GM19395 (cell line): ENCODE measurements around the gene CLCN3.
"Not testable (repeated sequence)": the region's sequence is repeated elsewhere in the genome, so short reads cannot be mapped to it uniquely, and the experiment has no call there.

Source experiments
- ATAC-seq: cut with Tn5 transposase; IDR thresholded peaks from one replicate; pipeline ENCODE4 v1.9.1; 2021; ENCODE audit warnings: mild to moderate bottlenecking, moderate library complexity; ENCODE audit not compliant: unreplicated experiment

CLCN3 gene

DNA sequence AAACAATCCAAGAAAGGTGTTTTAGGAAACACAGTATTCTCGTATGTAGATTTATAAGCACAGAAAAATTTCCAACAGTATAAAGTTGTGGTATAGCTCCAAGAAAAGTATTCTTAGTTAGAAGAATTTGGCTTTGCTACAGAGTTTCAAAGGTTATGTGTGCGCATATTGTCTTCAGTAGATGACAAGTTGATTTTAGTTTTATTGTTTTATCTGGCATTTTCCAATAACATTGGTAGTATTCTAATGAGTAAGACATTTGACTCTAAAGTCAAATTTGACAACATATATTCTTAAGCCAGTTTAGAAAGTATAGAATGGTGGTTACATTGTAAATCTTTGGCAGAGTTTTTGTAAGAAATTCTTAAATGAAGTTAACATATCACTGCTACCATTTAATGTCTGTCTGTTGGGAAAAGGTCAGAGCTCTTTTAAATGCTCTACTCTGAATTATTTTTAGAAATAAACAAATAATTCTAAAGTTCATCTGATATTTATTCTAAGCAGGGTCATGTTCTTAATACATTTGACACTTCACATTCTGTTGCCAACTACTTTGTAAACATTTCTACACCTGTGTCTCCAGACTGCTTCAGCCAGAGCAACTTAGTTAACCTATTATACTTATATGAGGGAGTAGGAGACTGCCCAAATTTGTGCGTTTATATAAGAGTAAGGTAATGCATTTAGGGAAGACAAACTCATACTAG lies 30.0 kb downstream of the CLCN3 start:
- no peak for ATAC-seq

DNA sequence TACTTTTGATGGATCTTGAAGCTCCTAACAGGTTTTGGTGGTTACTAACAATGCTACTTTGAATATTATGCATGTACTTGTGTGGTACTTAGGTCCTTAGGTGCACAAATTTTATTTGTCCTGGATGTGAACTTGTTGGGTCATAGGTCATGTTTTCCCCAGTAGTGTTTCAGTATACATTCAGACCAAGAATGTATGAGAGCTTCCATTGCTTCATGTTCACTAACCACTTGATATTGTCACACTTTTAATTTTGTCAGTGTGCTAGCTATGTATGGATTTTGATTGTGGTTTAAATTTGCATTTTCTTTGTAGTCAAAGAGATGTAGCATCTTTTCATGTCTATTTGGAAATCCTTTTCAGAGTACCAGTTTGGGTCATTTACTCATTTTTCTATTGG lies 32.2 kb downstream of the CLCN3 start:
- no peak for ATAC-seq

DNA sequence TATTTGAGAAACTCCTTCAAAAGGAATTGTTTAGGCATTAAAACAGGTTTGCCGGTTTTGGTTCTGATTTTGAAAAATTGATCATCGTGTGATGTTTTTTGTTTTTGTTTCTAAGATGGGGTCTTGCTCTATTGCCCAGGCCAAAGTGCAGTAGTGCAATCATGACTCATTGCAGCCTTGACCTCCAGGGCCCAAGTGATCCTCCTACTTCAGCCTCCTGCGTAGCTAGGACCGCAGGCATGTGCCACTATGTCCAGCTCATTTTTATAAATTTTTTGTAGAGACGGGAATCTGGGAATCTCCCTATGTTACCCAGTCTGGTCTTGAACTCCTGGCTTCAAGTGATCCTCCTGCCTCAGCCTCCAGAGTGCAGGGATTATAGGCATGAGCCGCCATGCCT lies 35.0 kb downstream of the CLCN3 start:
- no peak for ATAC-seq

DNA sequence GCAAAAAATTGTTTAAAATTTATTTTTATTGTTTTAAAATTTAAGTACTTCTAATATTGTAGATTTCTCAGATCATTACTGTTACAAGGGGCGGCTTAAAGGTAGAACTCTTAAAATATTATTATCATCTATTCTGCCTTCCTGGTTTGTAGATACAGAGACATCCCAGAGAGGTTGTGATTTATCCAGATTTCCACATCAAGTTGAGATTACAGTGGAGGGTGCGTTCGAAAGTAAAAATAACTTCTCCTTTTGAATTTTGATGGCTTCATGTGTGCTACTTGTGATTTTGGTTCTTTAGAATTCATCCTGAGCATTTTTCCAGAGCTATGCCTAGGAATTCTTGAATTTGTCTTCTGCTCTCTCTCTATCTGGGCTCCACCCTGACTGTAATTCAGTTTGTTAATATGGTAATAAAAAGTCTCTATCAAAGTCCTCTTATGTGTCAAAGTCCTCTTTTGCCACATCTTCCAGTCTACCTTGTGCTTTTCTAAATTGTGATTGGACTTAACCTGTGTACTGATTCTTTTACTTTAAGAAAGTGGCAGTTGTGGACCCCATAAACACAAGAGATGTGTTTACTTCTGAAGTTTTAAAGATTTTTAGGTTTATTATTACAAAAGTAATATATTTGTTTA lies 37.2 kb downstream of the CLCN3 start:
- ATAC-seq = no peak

DNA sequence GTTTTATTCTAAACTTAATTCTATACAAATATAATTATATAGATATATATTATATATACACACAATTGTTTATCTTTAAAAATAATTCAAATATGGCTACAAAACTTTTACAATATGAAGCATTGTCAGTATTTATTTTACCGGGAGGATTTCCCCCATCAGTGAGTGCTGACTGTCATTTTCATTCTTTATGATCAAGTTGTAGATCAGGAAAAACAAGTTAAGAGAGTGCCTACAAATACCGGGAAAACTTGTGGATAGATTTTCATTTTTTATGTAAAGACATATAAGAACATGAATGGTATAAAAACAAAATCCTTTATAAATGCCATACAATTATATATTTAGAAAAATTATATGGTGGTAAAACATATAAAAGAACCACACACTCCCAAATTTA lies 37.8 kb downstream of the CLCN3 start:
- no peak for ATAC-seq

DNA sequence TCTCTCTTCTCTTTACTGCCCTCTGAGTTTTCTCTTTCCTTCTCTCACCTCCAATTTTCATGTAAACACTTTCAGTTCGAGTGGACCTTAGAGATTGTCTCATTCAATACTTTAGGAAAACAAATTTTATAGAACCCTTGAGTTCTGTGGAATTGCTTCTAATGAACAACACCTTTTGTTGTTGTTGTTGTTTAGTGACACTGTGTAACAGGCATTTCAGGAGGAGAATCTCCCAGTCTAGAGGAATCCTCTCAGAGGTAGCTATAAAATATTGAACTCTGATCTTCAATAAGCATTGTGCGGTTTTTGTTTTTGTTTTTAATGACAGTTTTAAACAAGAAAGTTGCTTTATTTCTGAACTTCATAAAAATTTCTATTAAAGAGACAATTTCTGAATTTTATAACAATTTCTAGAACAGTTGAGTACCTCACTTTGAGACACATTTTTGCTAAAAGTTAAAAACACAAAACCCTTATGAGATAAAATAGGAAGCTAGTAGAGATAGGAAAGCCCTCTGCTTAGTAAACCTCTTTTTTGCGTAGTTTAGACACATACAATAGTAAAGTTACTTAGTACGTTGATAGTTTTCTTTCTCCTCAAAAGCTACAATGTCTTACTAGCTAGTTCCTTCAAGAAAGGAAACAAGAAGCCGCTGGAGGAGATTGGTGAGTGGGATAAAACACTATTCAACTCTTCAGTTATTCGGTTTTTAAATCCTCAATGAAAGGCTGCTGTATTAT lies 38.8 kb downstream of the CLCN3 start:
- no peak for ATAC-seq

DNA sequence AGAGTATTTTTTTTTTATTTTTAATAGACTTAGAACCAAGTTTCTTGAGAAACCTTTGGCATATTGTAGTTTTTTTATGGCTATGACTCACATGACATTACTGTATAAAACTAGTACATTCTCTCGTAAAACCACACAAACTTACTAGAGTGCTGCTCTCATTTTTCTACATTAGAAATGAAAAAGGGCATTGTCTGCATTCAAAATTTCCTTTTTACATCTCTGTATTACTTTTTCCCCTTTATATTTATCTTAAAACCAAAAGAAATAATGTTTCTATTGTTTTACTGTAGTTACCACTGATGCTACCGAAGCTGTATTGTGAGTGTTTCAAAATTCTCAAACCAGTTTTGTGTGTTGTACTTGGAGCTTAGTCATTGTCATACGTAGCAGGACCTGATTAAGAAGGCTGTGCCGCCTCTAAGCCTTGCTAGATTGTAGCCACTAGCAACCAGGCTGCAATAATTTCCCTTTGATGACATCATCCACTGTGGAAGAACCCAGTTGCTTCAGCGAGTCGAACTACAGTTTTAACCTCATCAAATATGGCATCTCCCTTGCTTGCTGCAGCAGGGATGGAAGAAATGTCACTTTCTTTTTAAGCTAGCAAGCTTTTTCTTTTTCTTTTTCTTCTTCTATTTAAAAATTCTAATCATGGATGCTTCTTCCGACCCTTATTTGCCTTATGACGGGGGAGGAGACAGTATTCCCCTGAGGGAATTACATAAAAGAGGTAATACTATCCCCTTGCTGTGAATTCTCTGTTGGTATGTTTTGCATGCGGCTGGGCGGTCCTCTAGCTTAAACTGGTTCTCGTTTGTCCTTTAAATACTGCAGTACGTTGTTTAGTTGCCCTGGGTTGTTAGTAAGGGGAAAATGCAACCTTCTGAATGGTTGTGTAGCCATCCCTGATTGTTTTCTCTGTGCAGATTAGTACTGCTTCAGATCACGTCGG lies 39.6 kb downstream of the CLCN3 start:
- peak; percentile 98 for ATAC-seq

DNA sequence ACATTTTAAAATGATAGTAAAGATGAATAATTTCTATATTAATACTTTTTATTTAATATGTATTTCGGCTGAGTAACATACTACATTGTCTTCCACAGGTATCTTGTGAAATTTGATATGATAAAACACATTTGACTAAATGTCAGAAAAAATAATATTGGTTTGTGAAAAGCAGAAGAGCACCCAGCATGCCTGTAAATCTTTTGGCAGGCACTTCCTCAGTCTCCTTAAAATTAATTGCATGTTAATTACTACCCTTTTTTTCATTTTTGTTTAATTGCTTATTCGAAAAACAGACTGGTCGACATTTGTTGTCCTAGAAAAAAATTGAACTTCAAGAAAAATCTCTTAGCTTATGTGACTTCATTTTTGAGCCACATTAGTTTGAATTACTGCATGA lies 40.6 kb downstream of the CLCN3 start:
- ATAC-seq = no peak

DNA sequence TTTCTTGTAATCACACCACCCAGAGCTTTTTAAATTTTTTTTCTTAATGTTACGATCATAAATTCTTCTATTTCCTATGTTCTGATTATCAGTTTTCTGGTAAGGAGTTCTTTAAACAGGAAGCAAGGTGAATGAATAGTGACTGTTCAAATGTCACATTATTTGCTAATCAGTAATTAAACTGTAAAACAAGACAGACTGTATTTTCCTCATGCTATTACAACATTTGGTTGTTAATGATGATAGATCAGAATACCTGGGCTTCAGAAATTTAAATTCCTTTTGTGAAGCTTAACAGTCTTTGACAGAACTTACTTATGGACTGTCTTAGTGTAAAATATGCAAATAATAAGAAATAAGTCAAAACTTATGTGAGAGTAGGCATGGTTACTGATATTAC lies 41.4 kb downstream of the CLCN3 start:
- ATAC-seq = no peak

DNA sequence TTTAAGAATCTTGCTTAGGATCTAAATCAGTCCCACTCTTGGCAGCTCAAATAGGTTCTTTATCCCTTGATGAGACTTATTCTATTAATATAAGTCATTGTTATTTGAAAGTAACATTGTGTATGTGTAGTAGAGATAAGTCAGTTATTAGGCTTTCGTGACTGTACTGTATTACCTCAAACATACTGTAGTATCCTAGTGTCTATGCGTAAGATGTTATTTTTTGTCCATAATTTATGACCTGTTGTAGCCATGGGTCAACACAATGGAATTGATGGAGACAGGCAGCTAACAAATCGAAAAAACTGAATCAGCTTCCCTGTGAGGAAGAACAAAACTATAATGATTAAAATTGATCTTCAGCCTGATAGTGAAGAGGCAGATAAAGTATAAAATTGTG lies 41.8 kb downstream of the CLCN3 start:
- ATAC-seq = no peak

DNA sequence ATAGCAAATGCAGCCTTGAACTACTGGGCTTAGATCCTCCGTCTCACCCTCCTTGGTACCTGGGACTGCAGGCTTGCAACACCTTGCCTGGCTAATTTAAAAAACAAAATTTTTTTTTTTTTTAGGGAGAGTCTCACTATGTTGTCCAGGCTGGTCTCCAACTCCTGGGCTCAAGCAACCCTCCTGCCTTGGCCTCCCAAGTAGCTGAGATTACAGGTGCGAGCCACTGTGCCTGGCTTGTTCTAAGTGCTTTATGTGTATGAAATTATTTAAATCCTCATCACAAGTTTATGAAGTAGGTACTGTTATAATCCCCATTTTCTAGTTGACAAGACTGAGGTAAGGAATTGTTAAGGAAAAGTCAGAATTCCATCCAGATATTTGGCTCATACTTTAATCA lies 43.0 kb downstream of the CLCN3 start:
- no peak for ATAC-seq

DNA sequence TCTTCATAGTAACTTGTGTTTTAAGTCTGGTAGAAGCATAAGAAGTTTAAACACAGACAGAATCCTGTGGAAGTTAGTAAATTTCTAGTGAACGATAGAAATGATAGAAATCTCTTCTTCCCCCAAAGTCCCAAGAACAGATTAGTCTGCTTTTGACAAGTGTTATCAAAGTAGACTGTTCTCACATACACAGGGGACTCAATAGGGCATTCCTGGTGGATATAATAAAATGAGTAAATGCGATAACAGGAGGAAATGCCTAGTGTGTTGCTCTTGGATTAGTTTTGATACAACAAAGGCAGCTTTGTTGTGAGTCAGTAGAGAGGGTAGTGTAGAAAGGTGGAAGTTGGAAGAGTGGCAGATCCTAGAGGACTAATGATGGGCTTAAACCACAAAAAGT lies 43.5 kb downstream of the CLCN3 start:
- no peak for ATAC-seq

DNA sequence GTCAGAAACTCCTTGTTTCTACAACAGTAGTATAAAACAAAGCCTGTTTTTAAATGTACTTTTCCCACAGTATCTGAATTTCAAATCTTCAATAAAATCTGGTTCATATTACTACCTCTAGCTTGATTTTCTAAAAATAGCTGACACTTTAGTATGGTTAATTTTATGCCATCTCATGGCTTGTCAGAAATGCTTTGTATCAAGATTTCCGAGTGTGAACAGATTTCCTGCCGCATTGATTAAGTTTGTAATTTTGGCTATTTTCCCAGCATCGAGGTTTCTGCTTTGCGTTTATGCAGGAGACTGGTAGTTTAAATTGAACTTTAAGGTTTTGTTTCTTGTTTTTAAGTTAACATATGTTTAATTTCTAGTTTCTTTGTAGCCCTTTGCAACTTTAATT lies 44.2 kb downstream of the CLCN3 start:
- ATAC-seq = no peak

DNA sequence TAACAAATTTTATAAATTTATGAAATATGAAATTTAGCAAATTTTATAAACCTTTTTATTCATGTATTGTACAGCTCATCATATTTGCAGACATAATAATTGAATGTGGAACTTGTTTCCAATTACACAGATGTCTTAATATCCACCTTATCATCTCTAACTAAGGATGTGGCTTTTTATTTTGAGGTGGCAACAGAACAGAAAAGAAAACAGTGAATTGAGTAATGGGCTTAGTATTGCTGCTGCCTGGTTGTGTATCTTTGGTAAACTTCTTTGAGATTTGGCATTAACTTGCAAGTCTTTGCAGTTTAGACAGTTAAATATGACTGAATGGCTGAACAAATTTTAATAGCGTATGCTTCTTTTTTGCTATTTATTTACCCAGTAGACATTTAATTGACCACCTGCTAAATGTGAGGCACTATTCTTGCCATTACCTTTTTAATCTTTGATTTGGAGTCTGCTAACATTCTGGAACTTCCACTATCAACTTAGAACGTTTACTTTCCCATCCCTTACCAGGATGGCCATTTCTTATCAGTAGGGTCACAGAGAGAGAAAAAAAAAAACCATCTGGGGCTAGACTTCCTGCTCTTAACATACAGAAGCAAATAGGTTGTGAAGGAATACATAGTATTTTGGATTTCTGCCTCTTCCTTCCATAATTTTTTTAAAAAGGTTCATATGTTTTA lies 44.8 kb downstream of the CLCN3 start:
- no peak for ATAC-seq

DNA sequence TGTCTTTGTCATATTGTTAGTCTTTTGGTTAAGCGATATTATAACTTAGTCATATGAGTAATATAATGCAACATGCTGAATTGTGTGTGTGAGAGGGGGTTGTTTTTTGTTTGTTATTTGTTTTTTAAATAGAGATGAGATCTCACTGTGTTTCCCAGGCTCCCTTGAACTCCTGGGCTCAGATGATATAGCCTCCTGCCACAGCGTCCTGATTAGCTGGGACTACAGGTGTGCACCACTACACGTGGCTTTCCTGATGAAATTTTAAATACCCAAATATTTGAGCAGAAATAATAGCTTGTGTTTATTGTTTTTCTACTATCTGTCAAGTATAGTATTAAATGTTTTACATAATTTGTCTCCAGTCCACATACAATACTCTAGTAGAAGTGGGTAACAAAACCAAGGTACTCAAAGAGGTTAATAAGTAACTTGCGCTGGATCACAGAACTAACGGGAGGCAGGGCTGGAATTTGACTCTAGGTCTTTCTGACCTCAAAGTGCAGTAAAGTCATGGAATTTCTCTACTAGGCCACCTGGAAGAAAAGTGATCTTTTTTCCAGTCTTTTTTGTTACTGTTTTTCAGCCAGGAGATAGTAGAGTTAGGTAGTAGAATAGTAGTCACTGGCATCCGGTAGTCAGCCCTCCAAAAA lies 47.8 kb downstream of the CLCN3 start:
- ATAC-seq = no peak

DNA sequence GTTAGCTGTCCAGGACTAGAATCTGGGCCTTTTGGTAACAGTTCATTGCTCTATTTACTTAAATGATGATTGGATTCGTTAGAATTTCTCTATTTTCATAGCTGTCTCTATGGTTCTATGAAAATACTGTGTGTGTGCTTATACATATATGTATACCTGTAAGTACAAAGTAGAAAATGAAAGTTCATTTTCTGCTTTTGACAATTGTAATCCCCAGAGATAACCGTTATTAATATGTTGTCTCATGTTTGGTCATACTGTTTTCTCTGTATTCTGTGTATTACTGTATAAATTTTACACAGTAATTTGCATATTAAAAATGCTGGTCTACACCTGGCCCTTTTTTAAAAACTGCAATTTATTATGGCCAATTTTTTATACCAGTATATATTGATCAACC lies 55.4 kb downstream of the CLCN3 start:
- ATAC-seq = peak; percentile 83

DNA sequence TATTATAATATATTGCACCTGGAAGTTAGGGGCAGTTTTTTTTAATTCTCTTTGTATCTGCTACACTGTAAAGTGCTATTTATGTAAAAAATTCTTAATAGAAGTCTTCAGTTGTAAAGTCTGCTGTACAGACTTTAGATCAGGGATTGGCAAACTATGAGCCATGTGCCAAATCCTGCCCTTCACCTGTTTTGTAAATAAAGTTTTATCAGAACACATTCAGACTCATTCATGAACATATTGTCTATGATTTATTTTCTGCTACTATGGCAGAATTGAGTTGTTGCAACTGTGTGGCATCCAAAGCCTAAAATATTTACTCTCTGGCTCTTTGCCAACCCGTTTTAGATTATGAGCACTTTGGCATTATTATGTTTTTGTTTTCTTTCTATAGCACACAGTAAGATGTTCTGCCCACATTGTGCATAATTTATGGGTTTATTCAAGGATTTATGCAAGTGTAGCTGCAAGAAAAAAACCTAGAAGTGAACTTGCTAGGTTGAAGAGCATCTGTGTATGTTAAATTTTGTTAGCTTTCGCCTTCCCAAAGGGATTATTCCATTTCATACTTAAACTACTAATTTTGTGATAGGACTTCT lies 56.9 kb downstream of the CLCN3 start:
- no peak for ATAC-seq

DNA sequence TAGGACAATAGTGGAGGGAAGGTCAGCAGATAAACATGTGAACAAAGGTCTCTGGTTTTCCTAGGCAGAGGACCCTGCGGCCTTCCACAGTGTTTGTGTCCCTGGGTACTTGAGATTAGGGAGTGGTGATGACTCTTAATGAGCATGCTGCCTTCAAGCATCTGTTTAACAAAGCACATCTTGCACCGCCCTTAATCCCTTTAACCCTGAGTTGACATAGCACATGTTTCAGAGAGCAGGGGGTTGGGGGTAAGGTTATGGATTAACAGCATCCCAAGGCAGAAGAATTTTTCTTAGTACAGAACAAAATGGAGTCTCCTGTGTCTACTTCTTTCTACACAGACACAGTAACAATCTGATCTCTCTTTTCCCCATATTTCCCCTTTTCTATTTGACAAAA lies 58.1 kb downstream of the CLCN3 start:
- not testable (repeated sequence) for ATAC-seq

DNA sequence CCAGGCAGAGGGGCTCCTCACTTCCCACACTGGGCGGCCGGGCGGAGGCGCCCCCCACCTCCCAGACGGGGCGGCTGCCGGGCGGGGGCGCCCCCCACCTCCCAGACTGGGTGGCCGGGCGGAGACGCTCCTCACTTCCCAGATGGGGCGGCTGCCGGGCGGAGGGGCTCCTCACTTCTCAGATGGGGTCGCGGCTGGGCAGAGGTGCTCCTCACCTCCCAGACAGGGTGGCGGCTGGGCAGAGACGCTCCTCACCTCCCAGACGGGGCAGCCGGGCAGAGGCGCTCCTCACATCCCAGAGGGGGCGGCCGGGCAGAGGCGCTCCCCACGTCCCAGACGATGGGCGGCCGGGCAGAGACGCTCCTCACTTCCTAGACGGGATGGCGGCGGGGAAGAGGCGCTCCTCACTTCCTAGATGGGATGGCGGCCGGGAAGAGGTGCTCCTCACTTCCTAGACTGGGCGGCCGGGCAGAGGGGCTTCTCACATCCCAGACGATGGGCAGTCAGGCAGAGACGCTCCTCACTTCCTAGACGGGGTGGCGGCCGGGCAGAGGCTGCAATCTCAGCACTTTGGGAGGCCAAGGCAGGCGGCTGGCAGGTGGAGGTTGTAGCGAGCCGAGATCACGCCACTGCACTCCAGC lies 58.7 kb downstream of the CLCN3 start:
- ATAC-seq = not testable (repeated sequence)
